Erythroblast (primary cell): ENCODE data around the gene LGALS9B.
"Not testable (repeated sequence)": the region's sequence is repeated elsewhere in the genome, so short reads cannot be mapped to it uniquely, and the experiment has no call there.

Experiments used
- GATA1 ChIP-seq: IDR thresholded peaks from 2 replicates; pipeline ENCODE4 v1.6.1; 2011; ENCODE audit warnings: low read depth, mild to moderate bottlenecking, control low read depth, low read length, moderate library complexity
- POLR2A ChIP-seq: IDR thresholded peaks from 2 replicates; pipeline ENCODE4 v1.6.1; 2011; ENCODE audit warnings: mild to moderate bottlenecking, low read length

GRCh38 chr17:20427264-20427663 lies 40.1 kb downstream of the LGALS9B start:
- not testable (repeated sequence) for TF ChIP-seq POLR2A, GATA1
